PC-3 (cell line): ENCODE measurements around the gene ZDHHC18. TPM values are rescaled to one million over a fixed set of nuclear protein-coding genes. Genes with fewer than 3 reads are reported as not detected.

ENCODE experiments used
- ATAC-seq: fragments of 200-7000 bp; cut with Tn5 transposase; 2 replicates; pipeline ENCODE4 v1.9.1; 2020; ENCODE audit warnings: mild to moderate bottlenecking, moderate library complexity
- BruUV-seq: library from RNA; stranded (reverse); fragments of 400-500 nt; replicated peaks from 2 replicates; lab custom pipeline; 2021; lab: Mats Ljungman, UMichigan
- CTCF ChIA-PET: fragments of 300-600 bp; sonication (Branson Sonifier 250); formaldehyde crosslinking; loops from one replicate; lab custom pipeline; 2022; ENCODE audit warnings: antibody characterized with exemption; lab: Charles Lee
- POLR2A ChIA-PET: fragments of 300-600 bp; sonication (Branson Sonifier 250); formaldehyde crosslinking; loops from one replicate; lab custom pipeline; 2022; ENCODE audit warnings: antibody characterized with exemption; ENCODE audit not compliant: unreplicated experiment; lab: Charles Lee
- DNase-seq: peaks from one replicate; pipeline ENCODE4 v3.0.0-alpha.2; 2015
- H2AFZ ChIP-seq: fragments of 300-600 bp; sonication (generic); 2 replicates; pipeline ENCODE4 v1.6.0; 2016; ENCODE audit warnings: antibody characterized with exemption, low read length
- H3F3A ChIP-seq: fragments of 300-600 bp; sonication (generic); one replicate; pipeline ENCODE4 v1.6.0; 2017; ENCODE audit warnings: antibody characterized with exemption, low read length, control low read depth, mild to moderate bottlenecking; ENCODE audit not compliant: unreplicated experiment
- H3K27ac ChIP-seq: fragments of 300-600 bp; sonication (generic); 2 replicates; pipeline ENCODE4 v1.5.1; 2016; ENCODE audit warnings: mild to moderate bottlenecking, low read length
- H3K27me3 ChIP-seq: fragments of 300-600 bp; sonication (generic); 2 replicates; pipeline ENCODE4 v1.6.1; 2016; ENCODE audit warnings: low read length, mixed read lengths
- H3K36me3 ChIP-seq: fragments of 300-600 bp; sonication (generic); 2 replicates; pipeline ENCODE4 v1.6.1; 2016; ENCODE audit warnings: low read depth, mixed run types, low read length, mixed read lengths
- H3K4me1 ChIP-seq: fragments of 300-600 bp; sonication (generic); 2 replicates; pipeline ENCODE4 v1.5.1; 2016; ENCODE audit warnings: low read length; ENCODE audit not compliant: insufficient read depth
- H3K4me2 ChIP-seq: fragments of 300-600 bp; sonication (generic); 2 replicates; pipeline ENCODE4 v1.6.0; 2016; ENCODE audit warnings: low read length
- H3K4me3 ChIP-seq: fragments of 300-600 bp; sonication (generic); 2 replicates; pipeline ENCODE4 v1.5.1; 2016; ENCODE audit warnings: mild to moderate bottlenecking, low read length, mixed read lengths
- H3K79me2 ChIP-seq: fragments of 300-600 bp; sonication (generic); 2 replicates; pipeline ENCODE4 v1.6.1; 2017; ENCODE audit warnings: low read length, mixed read lengths
- H3K9ac ChIP-seq: fragments of 300-600 bp; sonication (generic); 2 replicates; pipeline ENCODE4 v1.6.0; 2016; ENCODE audit warnings: mild to moderate bottlenecking, low read length
- H3K9me2 ChIP-seq: fragments of 300-600 bp; sonication (generic); replicated peaks from 2 replicates; pipeline ENCODE4 v1.6.1; 2016; ENCODE audit warnings: mixed run types, low read length, mixed read lengths
- H3K9me3 ChIP-seq: fragments of 300-600 bp; sonication (generic); 2 replicates; pipeline ENCODE4 v1.6.1; 2016; ENCODE audit warnings: low read length, mixed read lengths
- H4K20me1 ChIP-seq: fragments of 300-600 bp; sonication (generic); 2 replicates; pipeline ENCODE4 v1.6.1; 2016; ENCODE audit warnings: low read length, mixed read lengths
- EZH2 ChIP-seq: fragments of 300-600 bp; sonication (generic); IDR thresholded peaks from one replicate; pipeline ENCODE4 v1.6.1; 2017; ENCODE audit warnings: antibody characterized with exemption, mild to moderate bottlenecking, low read length; ENCODE audit not compliant: unreplicated experiment
- EZH2phosphoT487 ChIP-seq: fragments of 300-600 bp; sonication (generic); IDR thresholded peaks from 2 replicates; pipeline ENCODE4 v1.6.1; 2018; ENCODE audit warnings: mild to moderate bottlenecking, antibody characterized with exemption, low read length, borderline replicate concordance
- intact Hi-C: fragments of 100-400 bp; cut with micrococcal nuclease; formaldehyde crosslinking; loops from 2 replicates; pipeline ENCODE4 v1.9.0; 2023
- total RNA-seq: library from RNA; depleted of rRNA; stranded (reverse); fragments of >200 nt; gene quantifications from 2 replicates; pipeline ENCODE4 v1.2.3, GENCODE V29; 2014; rRNA removed
- TF ChIP-seq, protein P1 (sequence below): fragments of 300-600 bp; sonication (generic); conservative IDR thresholded peaks from 2 replicates; pipeline ENCODE4 v1.5.1; 2017; ENCODE audit warnings: antibody characterized with exemption, low read depth, mild to moderate bottlenecking, low read length

Gene ZDHHC18
- total RNA-seq, 1 experiment from 2014 or later, result 18.1 TPM

DNA sequence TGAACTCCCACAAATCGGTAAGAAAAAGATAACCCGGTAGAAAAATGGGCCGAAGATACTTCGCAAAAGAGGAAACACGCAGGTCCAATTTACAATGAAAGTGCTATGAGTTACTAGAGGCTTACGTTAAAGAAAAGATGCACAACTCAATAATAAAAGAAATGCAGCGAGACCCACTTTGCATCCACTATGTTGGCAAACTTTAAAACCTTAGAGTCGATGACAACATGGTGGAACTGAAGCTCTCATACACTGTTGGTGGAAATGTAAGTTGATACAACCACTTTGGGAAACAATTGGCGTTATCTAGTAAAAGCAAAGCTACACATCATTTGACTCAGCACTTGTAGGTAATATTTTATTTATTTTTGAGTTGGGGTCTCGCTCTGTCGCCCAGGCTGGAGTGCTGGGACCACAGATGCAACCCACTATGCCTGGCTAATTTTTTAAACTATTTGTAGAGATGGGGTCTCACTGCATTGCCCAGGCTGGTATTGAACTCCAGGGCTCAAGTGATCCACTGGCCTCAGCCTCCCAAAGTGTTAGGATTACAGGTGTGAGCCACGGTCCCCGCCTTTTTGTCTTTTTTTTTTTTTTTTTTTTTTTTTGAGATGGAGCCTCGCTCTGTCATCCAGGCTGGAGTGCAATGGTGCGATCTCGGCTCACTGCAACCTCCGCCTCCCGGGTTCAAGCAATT, 74.5 kb downstream of the ZDHHC18 start:
- CTCF ChIA-PET, result interaction anchor here (0.6 kb wide), 1 partner anchor 192 kb away, joined by 4 read pairs; no protein-coding TSS in a partner anchor
- H4K20me1 ChIP-seq, result no peaks in the 10 kb centered on the region; the same call in 1 of the 2 replicates
- H3K27ac ChIP-seq, result peak overlapping the region; percentile 64
- H2AFZ ChIP-seq, result peak overlapping the region; percentile 82
- H3K4me2 ChIP-seq, result peak overlapping the region; percentile 85
- TF ChIP-seq EZH2, result no peak
- TF ChIP-seq, protein P1, sequence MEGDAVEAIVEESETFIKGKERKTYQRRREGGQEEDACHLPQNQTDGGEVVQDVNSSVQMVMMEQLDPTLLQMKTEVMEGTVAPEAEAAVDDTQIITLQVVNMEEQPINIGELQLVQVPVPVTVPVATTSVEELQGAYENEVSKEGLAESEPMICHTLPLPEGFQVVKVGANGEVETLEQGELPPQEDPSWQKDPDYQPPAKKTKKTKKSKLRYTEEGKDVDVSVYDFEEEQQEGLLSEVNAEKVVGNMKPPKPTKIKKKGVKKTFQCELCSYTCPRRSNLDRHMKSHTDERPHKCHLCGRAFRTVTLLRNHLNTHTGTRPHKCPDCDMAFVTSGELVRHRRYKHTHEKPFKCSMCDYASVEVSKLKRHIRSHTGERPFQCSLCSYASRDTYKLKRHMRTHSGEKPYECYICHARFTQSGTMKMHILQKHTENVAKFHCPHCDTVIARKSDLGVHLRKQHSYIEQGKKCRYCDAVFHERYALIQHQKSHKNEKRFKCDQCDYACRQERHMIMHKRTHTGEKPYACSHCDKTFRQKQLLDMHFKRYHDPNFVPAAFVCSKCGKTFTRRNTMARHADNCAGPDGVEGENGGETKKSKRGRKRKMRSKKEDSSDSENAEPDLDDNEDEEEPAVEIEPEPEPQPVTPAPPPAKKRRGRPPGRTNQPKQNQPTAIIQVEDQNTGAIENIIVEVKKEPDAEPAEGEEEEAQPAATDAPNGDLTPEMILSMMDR, result no peak
- no peak for TF ChIP-seq EZH2phosphoT487
- H3K27me3 ChIP-seq, result no peaks in the 10 kb centered on the region
- no peaks in the 10 kb centered on the region for H3F3A ChIP-seq
- H3K36me3 ChIP-seq, result peaks cover 3% of the 10 kb centered on the region; the same call in 1 of the 2 replicates
- ATAC-seq (no peak), DNase-seq (no peak)
- POLR2A ChIA-PET, result interaction anchor here (1.0 to 1.1 kb wide), 2 partner anchors 93 to 202 kb away, joined by 3 to 4 read pairs; no protein-coding TSS in a partner anchor
- peaks cover 34% of the 10 kb centered on the region for H3K79me2 ChIP-seq
- no peaks in the 10 kb centered on the region for H3K9me2 ChIP-seq
- H3K4me3 ChIP-seq, result peak overlapping the region; percentile 89
- intact Hi-C loops, result no loop called here
- peaks cover 13% of the 10 kb centered on the region for H3K4me1 ChIP-seq
- H3K9me3 ChIP-seq, result no peaks in the 10 kb centered on the region
- no TSS peak for BruUV-seq
- H3K9ac ChIP-seq, result peak overlapping the region; percentile 90

Other genes with a start within 250 kb of the ZDHHC18 start
- gene ARID1A, start 130.7 kb upstream of the ZDHHC18 start, total RNA-seq, result 43.8 and 78.0 TPM in 2 replicates
- 6.0 and 8.8 TPM in 2 replicates for gene PIGV, start 38.7 kb upstream of the ZDHHC18 start, total RNA-seq
- 411 and 577 TPM in 2 replicates for gene SFN, start 36.5 kb downstream of the ZDHHC18 start, total RNA-seq
- 24.6 and 28.2 TPM in 2 replicates for gene GPN2, start 63.6 kb downstream of the ZDHHC18 start, total RNA-seq
- 16.1 and 18.8 TPM in 2 replicates for gene GPATCH3, start 73.8 kb downstream of the ZDHHC18 start, total RNA-seq
- gene NR0B2, start 87.3 kb downstream of the ZDHHC18 start, total RNA-seq, result not detected in 2 replicates
- 149 and 198 TPM in 2 replicates for gene NUDC, start 95.1 kb downstream of the ZDHHC18 start, total RNA-seq
- 21.7 and 22.9 TPM in 2 replicates for gene KDF1, start 133.8 kb downstream of the ZDHHC18 start, total RNA-seq
- gene TRNP1, start 167.0 kb downstream of the ZDHHC18 start, total RNA-seq, result 108 and 109 TPM in 2 replicates
- gene TENT5B, start 186.2 kb downstream of the ZDHHC18 start, total RNA-seq, result 20.0 and 21.4 TPM in 2 replicates